Measurements from ENCODE around the gene SMARCA5.
"Not testable (repeated sequence)": the region's sequence is repeated elsewhere in the genome, so short reads cannot be mapped to it uniquely, and the experiment has no call there.

SMARCA5 gene
- 332 to 402 (median 362) reads per million in 4 experiments for total RNA-seq

GRCh38 chr4:143513314-143514168, at the start of gene SMARCA5:
Gene SMARCA5 (plus strand): TSS chr4:143513702. CDS start chr4:143513925, 223 bp downstream.
- peak; percentile 93 for DNase-seq

GRCh38 chr4:143473334-143474126, 40.0 kb upstream of the SMARCA5 start:
- no peak for DNase-seq

- no peak for DNase-seq
These were observed 36.0 kb upstream of the SMARCA5 start for GRCh38 chr4:143477487-143477886.

- no peak for DNase-seq
These were observed 32.1 kb upstream of the SMARCA5 start for GRCh38 chr4:143481361-143481760.

- no peak for DNase-seq
These were observed 30.7 kb upstream of the SMARCA5 start for GRCh38 chr4:143482840-143483239.

- no peak for DNase-seq
These were observed 27.2 kb upstream of the SMARCA5 start for GRCh38 chr4:143486314-143486713.

GRCh38 chr4:143488687-143489086, 24.8 kb upstream of the SMARCA5 start:
- no peak for DNase-seq

GRCh38 chr4:143489106-143489505, 24.4 kb upstream of the SMARCA5 start:
- no peak for DNase-seq

- no peak for DNase-seq
These were observed 15.5 kb upstream of the SMARCA5 start for GRCh38 chr4:143498021-143498420.

GRCh38 chr4:143502231-143502630, 11.3 kb upstream of the SMARCA5 start:
- no peak for DNase-seq

GRCh38 chr4:143506031-143506430, 7.5 kb upstream of the SMARCA5 start:
- DNase-seq: no peak

- DNase-seq: no peak
These were observed 1.6 kb upstream of the SMARCA5 start for GRCh38 chr4:143511906-143512305.

GRCh38 chr4:143512978-143513313, 556 bp upstream of the SMARCA5 start:
- peak; percentile 83 for DNase-seq

GRCh38 chr4:143514169-143514495, 630 bp downstream of the SMARCA5 start:
- no peak for DNase-seq

- no peak for DNase-seq
These were observed 995 bp downstream of the SMARCA5 start for GRCh38 chr4:143514497-143514896.

- DNase-seq: no peak
These were observed 1.4 kb downstream of the SMARCA5 start for GRCh38 chr4:143514901-143515300.

GRCh38 chr4:143515905-143516304, 2.4 kb downstream of the SMARCA5 start:
- no peak for DNase-seq

GRCh38 chr4:143517764-143518163, 4.3 kb downstream of the SMARCA5 start:
- DNase-seq: no peak

- DNase-seq: no peak
These were observed 10.7 kb downstream of the SMARCA5 start for GRCh38 chr4:143524211-143524610.

GRCh38 chr4:143528046-143528445, 14.5 kb downstream of the SMARCA5 start:
- not testable (repeated sequence) for DNase-seq

- no peak for DNase-seq
These were observed 17.9 kb downstream of the SMARCA5 start for GRCh38 chr4:143531380-143531779.

- DNase-seq: no peak
These were observed 18.4 kb downstream of the SMARCA5 start for GRCh38 chr4:143531788-143532491.

- no peak for DNase-seq
These were observed 25.6 kb downstream of the SMARCA5 start for GRCh38 chr4:143538979-143539669.

Data from effector CD8-positive, alpha-beta T cell (primary cell).